Anterior cingulate cortex (tissue), 58 donors: Measurements from ENCODE around the gene ENTR1.

Source experiments
- DNase-seq, 58 donors: peaks; one replicate each; lab custom pipeline; 2025; lab: John Stamatoyannopoulos, UW

The ENTR1 gene

GRCh38 chr9:136379401-136379800 lies 31.0 kb downstream of the ENTR1 start:
- DNase-seq, result no peak

- no peak for DNase-seq
Measured at GRCh38 chr9:136379003-136379287, 31.5 kb downstream of the ENTR1 start.

GRCh38 chr9:136378170-136379002 lies 32.0 kb downstream of the ENTR1 start:
- DNase-seq, result no peak

GRCh38 chr9:136377341-136378169 lies 32.9 kb downstream of the ENTR1 start:
- no peak for DNase-seq

- DNase-seq, result no peak
Measured at GRCh38 chr9:136376457-136376856, 34.0 kb downstream of the ENTR1 start.

GRCh38 chr9:136375096-136375495 lies 35.3 kb downstream of the ENTR1 start:
- DNase-seq, result no peak

- no peak for DNase-seq
Measured at GRCh38 chr9:136374183-136374575, 36.2 kb downstream of the ENTR1 start.

- peak in 22 of 58 donors; percentile 9 to 52 (median 32) for DNase-seq
Measured at GRCh38 chr9:136373300-136374182, 36.9 kb downstream of the ENTR1 start, which contains the start of gene CARD9. TSS of gene CARD9 (minus strand) at chr9:136373669. CDS start at chr9:136372078, 1,591 bp downstream.

- peak in 15 of 58 donors; percentile 13 to 45 (median 28) for DNase-seq
Measured at GRCh38 chr9:136372561-136373299, 37.7 kb downstream of the ENTR1 start.

GRCh38 chr9:136372006-136372405 lies 38.4 kb downstream of the ENTR1 start:
- DNase-seq, result no peak

GRCh38 chr9:136371533-136371880 lies 38.9 kb downstream of the ENTR1 start:
- DNase-seq, result no peak

- DNase-seq, result no peak
Measured at GRCh38 chr9:136370687-136371532, 39.5 kb downstream of the ENTR1 start.

GRCh38 chr9:136370037-136370436 lies 40.4 kb downstream of the ENTR1 start:
- no peak for DNase-seq

- DNase-seq, result no peak
Measured at GRCh38 chr9:136368190-136368589, 42.2 kb downstream of the ENTR1 start.

- no peak for DNase-seq
Measured at GRCh38 chr9:136367296-136368145, 42.9 kb downstream of the ENTR1 start.

- DNase-seq, result no peak
Measured at GRCh38 chr9:136366826-136367225, 43.6 kb downstream of the ENTR1 start.

- DNase-seq, result peak in 1 of 58 donors; percentile 37
Measured at GRCh38 chr9:136365775-136366222, 44.6 kb downstream of the ENTR1 start.
